SK-N-SH treated with all-trans-retinoic acid at 6 μM for 48 hours (cell line): ENCODE data around the gene CENPM.

ENCODE experiments used
- OSR1 ChIP-seq: fragments of 250-450 bp; sonication (Bioruptor Pico); IDR thresholded peaks from 2 replicates; pipeline ENCODE4 v1.8.0; 2022; ENCODE audit warnings: moderate library complexity, mild to moderate bottlenecking, inconsistent platforms
- TF ChIP-seq, protein P1 (sequence below): fragments of 250-450 bp; sonication (Bioruptor Pico); IDR thresholded peaks from 2 replicates; pipeline ENCODE4 v1.8.0; 2021; ENCODE audit warnings: low read depth, mild to moderate bottlenecking, moderate library complexity, borderline replicate concordance

- no peak for TF ChIP-seq OSR1 (CRISPR knock-in tag)
- TF ChIP-seq, protein P1, sequence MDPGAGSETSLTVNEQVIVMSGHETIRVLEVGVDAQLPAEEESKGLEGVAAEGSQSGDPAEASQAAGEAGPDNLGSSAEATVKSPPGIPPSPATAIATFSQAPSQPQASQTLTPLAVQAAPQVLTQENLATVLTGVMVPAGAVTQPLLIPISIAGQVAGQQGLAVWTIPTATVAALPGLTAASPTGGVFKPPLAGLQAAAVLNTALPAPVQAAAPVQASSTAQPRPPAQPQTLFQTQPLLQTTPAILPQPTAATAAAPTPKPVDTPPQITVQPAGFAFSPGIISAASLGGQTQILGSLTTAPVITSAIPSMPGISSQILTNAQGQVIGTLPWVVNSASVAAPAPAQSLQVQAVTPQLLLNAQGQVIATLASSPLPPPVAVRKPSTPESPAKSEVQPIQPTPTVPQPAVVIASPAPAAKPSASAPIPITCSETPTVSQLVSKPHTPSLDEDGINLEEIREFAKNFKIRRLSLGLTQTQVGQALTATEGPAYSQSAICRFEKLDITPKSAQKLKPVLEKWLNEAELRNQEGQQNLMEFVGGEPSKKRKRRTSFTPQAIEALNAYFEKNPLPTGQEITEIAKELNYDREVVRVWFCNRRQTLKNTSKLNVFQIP (CRISPR knock-in tag): no peak
These were observed 48.3 kb upstream of the CENPM start for GRCh38 chr22:41995211-41995610.
